Measurements from ENCODE around the gene VWA5B1. TPM values are rescaled to one million over a fixed set of nuclear protein-coding genes. Genes with fewer than 3 reads are reported as not detected.

The VWA5B1 gene
- total RNA-seq: not detected in 3 replicates
- long read RNA-seq: 0 reads

GRCh38 chr1:20290624-20291597 lies at the start of gene VWA5B1:
Gene VWA5B1, plus strand, starts transcription at chr1:20290875. Its CDS starts 19,727 bp downstream, at chr1:20310602.
- H3K4me1 Mint-ChIP-seq (ENCODE audit: low read depth): peaks cover 4% of the 10 kb centered on the region
- H3K9me3 Mint-ChIP-seq (ENCODE audit: low read depth): no peaks in the 10 kb centered on the region
- DNase-seq (ENCODE audit: low spot score): no peak
- H3K27ac Mint-ChIP-seq (ENCODE audit: unreplicated experiment): no peak within 1 kb of the TSS
- no peak for TF ChIP-seq CTCF (IDR thresholded peaks at IDR 0.05)
- H3K36me3 Mint-ChIP-seq (ENCODE audit: low read depth): no peaks in the 10 kb centered on the region
- H3K4me3 Mint-ChIP-seq (ENCODE audit: unreplicated experiment): no peak within 1 kb of the TSS
- H3K27me3 Mint-ChIP-seq (ENCODE audit: low read depth): peaks cover 69% of the 10 kb centered on the region

- Mint-ChIP-seq H3K27me3 (ENCODE audit: low read depth) (peaks cover 44% of the 10 kb centered on the region), H3K4me1 (ENCODE audit: low read depth) (no peaks in the 10 kb centered on the region), H3K27ac (ENCODE audit: unreplicated experiment) (no peak overlapping the region), H3K4me3 (ENCODE audit: unreplicated experiment) (no peak overlapping the region), H3K9me3 (ENCODE audit: low read depth) (peaks cover 3% of the 10 kb centered on the region), H3K36me3 (ENCODE audit: low read depth) (no peaks in the 10 kb centered on the region)
- TF ChIP-seq CTCF (IDR thresholded peaks at IDR 0.05): no peak
- no peak for DNase-seq (ENCODE audit: low spot score)
Measured at GRCh38 chr1:20242890-20243479, 47.7 kb upstream of the VWA5B1 start.

- DNase-seq (ENCODE audit: low spot score): no peak
- no peak for TF ChIP-seq CTCF (IDR thresholded peaks at IDR 0.05)
- Mint-ChIP-seq H3K27me3 (ENCODE audit: low read depth) (peaks cover 33% of the 10 kb centered on the region), H3K4me1 (ENCODE audit: low read depth) (no peaks in the 10 kb centered on the region), H3K9me3 (ENCODE audit: low read depth) (peaks cover 3% of the 10 kb centered on the region), H3K36me3 (ENCODE audit: low read depth) (no peaks in the 10 kb centered on the region), H3K4me3 (ENCODE audit: unreplicated experiment) (no peak overlapping the region), H3K27ac (ENCODE audit: unreplicated experiment) (no peak overlapping the region)
Measured at GRCh38 chr1:20248971-20249612, 41.6 kb upstream of the VWA5B1 start.

- Mint-ChIP-seq H3K27me3 (ENCODE audit: low read depth) (peaks cover 25% of the 10 kb centered on the region), H3K27ac (ENCODE audit: unreplicated experiment) (no peak overlapping the region), H3K36me3 (ENCODE audit: low read depth) (no peaks in the 10 kb centered on the region), H3K4me3 (ENCODE audit: unreplicated experiment) (no peak overlapping the region), H3K4me1 (ENCODE audit: low read depth) (no peaks in the 10 kb centered on the region), H3K9me3 (ENCODE audit: low read depth) (peaks cover 3% of the 10 kb centered on the region)
- DNase-seq (ENCODE audit: low spot score): no peak
- no peak for TF ChIP-seq CTCF (IDR thresholded peaks at IDR 0.05)
Measured at GRCh38 chr1:20250340-20250989, 40.2 kb upstream of the VWA5B1 start.

- DNase-seq (ENCODE audit: low spot score): no peak
- Mint-ChIP-seq H3K27ac (ENCODE audit: unreplicated experiment) (no peak overlapping the region), H3K4me3 (ENCODE audit: unreplicated experiment) (no peak overlapping the region), H3K9me3 (ENCODE audit: low read depth) (no peaks in the 10 kb centered on the region), H3K36me3 (ENCODE audit: low read depth) (no peaks in the 10 kb centered on the region), H3K27me3 (ENCODE audit: low read depth) (peaks cover 18% of the 10 kb centered on the region), H3K4me1 (ENCODE audit: low read depth) (no peaks in the 10 kb centered on the region)
- TF ChIP-seq CTCF (IDR thresholded peaks at IDR 0.05): no peak
Measured at GRCh38 chr1:20252587-20252986, 38.1 kb upstream of the VWA5B1 start.
